K562 (cell line): ENCODE results near the gene IL2RG. TPM values are rescaled to one million over a fixed set of nuclear protein-coding genes. Genes with fewer than 3 reads are reported as not detected.

ENCODE experiments used
- CHD4 ChIP-seq: fragments of 200-600 bp; sonication (generic); IDR thresholded peaks from 3 replicates; pipeline ENCODE4 v1.6.1; 2012; ENCODE audit warnings: low read depth, mild to moderate bottlenecking, mixed read lengths, low read length, inconsistent platforms; ENCODE audit not compliant: insufficient read depth, insufficient replicate concordance, poor library complexity, severe bottlenecking
- CREB3 ChIP-seq: fragments of 450-650 bp; conservative IDR thresholded peaks from 2 replicates; pipeline ENCODE4 v1.6.1; 2016; ENCODE audit warnings: missing genetic modification characterization, low read depth, mild to moderate bottlenecking, missing compliant biosample characterization, moderate library complexity
- RFX7 ChIP-seq: fragments of 250-450 bp; sonication (Bioruptor Pico); IDR thresholded peaks from 2 replicates; pipeline ENCODE4 v1.5.1; 2021; ENCODE audit warnings: mild to moderate bottlenecking
- THRB ChIP-seq: fragments of 450-650 bp; formaldehyde crosslinking; conservative IDR thresholded peaks from 2 replicates; pipeline ENCODE4 v1.4.0; 2022; ENCODE audit warnings: mild to moderate bottlenecking, missing genetic modification characterization
- polyA plus RNA-seq, 8 experiments: library from polyadenylated mRNA; depleted of rRNA in 4 of 8; stranded (reverse) in 5 of 8; unstranded in 3 of 8; fragments of >200 nt; fragmentation: Nextera tagmentation in 2 of 8; fragmentation: Illumina TruSeq in 1 of 8; extraction: Ambion mirVana in 2 of 8; extraction: Trizol in 1 of 8; gene quantifications; 2 replicates each; pipeline versions ENCODE4 v1.2.1 to v1.2.3, GENCODE V29; 2011 to 2014; ENCODE audit warnings: inconsistent platforms in 1 of 8, missing spikeins in 1 of 8
- total RNA-seq, 7 experiments: library from RNA; depleted of rRNA in 6 of 7; stranded (reverse); fragments of >200 nt in 6 of 7; fragmentation: Illumina TruSeq in 2 of 7; extraction: Trizol in 2 of 7; gene quantifications; 2 replicates each; pipeline versions ENCODE4 v1.2.1 to v1.2.3, GENCODE V29; 2011 to 2021; ENCODE audit warnings: low replicate concordance in 1 of 7
- TF ChIP-seq, protein P1 (sequence below): fragments of 450-650 bp; IDR thresholded peaks from 2 replicates; pipeline ENCODE4 v1.6.1; 2018; ENCODE audit warnings: mild to moderate bottlenecking, low read depth; ENCODE audit not compliant: partially characterized antibody
- TF ChIP-seq, protein P2 (sequence below): sonication (generic); formaldehyde crosslinking; IDR thresholded peaks from 2 replicates; pipeline ENCODE4 v1.8.0; 2023; ENCODE audit warnings: mild to moderate bottlenecking, missing genetic modification reagents

Gene IL2RG
- total and polyA plus RNA-seq, 9 of the 15 experiments (the other 6 are each of a cell fraction or from before 2014, with no cell fraction given), result 5.5 to 55.4 (median 19.7) TPM

- no peak for TF ChIP-seq THRB (CRISPR knock-in tag)
- no peak for TF ChIP-seq RFX7
- TF ChIP-seq, protein P1, sequence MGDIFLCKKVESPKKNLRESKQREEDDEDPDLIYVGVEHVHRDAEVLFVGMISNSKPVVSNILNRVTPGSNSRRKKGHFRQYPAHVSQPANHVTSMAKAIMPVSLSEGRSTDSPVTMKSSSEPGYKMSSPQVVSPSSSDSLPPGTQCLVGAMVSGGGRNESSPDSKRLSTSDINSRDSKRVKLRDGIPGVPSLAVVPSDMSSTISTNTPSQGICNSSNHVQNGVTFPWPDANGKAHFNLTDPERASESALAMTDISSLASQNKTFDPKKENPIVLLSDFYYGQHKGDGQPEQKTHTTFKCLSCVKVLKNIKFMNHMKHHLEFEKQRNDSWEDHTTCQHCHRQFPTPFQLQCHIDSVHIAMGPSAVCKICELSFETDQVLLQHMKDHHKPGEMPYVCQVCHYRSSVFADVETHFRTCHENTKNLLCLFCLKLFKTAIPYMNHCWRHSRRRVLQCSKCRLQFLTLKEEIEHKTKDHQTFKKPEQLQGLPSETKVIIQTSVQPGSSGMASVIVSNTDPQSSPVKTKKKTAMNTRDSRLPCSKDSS, result no peak
- TF ChIP-seq, protein P2, sequence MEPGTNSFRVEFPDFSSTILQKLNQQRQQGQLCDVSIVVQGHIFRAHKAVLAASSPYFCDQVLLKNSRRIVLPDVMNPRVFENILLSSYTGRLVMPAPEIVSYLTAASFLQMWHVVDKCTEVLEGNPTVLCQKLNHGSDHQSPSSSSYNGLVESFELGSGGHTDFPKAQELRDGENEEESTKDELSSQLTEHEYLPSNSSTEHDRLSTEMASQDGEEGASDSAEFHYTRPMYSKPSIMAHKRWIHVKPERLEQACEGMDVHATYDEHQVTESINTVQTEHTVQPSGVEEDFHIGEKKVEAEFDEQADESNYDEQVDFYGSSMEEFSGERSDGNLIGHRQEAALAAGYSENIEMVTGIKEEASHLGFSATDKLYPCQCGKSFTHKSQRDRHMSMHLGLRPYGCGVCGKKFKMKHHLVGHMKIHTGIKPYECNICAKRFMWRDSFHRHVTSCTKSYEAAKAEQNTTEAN (CRISPR knock-in tag), result no peak
- TF ChIP-seq CREB3 (tag), result no peak
- TF ChIP-seq CHD4, result no peak
Observed at GRCh38 chrX:71160475-71160874, 49.1 kb upstream of the IL2RG start (continued).
